ENCODE results near the gene MXRA8. TPM values are rescaled to one million over a fixed set of nuclear protein-coding genes. Genes with fewer than 3 reads are reported as not detected.

Gene MXRA8
- total RNA-seq, 2 donors from 2014 or later, result 0.42 to 1.0 TPM

Other genes with a start within 250 kb of the MXRA8 start
- 10 to 100 TPM; 13.4 to 17.1 TPM for gene C1orf159, start 242.5 kb downstream of the MXRA8 start, total RNA-seq
- gene TTLL10, start 184.7 kb downstream of the MXRA8 start, total RNA-seq, result 1 to 10 TPM in 1 of 2 donors, under 1 TPM in 1; 0.86 to 2.5 TPM
- 10 to 100 TPM; 47.9 to 80.4 TPM for gene TNFRSF18, start 152.0 kb downstream of the MXRA8 start, total RNA-seq
- gene TNFRSF4, start 144.4 kb downstream of the MXRA8 start, total RNA-seq, result 100 to 1,000 TPM in 1 of 2 donors, 10 to 100 TPM in 1; 94.7 to 127 TPM
- 100 to 1,000 TPM; 129 to 146 TPM for gene SDF4, start 126.6 kb downstream of the MXRA8 start, total RNA-seq
- gene B3GALT6, start 126.3 kb downstream of the MXRA8 start, total RNA-seq, result 1 to 10 TPM; 8.4 to 9.4 TPM
- 1 to 10 TPM in 1 of 2 donors, under 1 TPM in 1; 0.91 to 2.0 TPM for gene C1QTNF12, start 111.8 kb downstream of the MXRA8 start, total RNA-seq
- 10 to 100 TPM; 50.6 to 57.7 TPM for gene UBE2J2, start 84.7 kb downstream of the MXRA8 start, total RNA-seq
- gene SCNN1D, start 78.1 kb downstream of the MXRA8 start, total RNA-seq, result 1 to 10 TPM; 4.6 to 8.0 TPM
- gene ACAP3, start 50.6 kb downstream of the MXRA8 start, total RNA-seq, result 10 to 100 TPM; 63.5 to 66.2 TPM
- gene PUSL1, start 50.0 kb downstream of the MXRA8 start, total RNA-seq, result 10 to 100 TPM; 10.6 to 14.9 TPM
- gene INTS11, start 33.9 kb downstream of the MXRA8 start, total RNA-seq, result 100 to 1,000 TPM; 130 to 132 TPM
- 10 to 100 TPM; 14.3 to 15.7 TPM for gene CPTP, start 33.8 kb downstream of the MXRA8 start, total RNA-seq
- gene TAS1R3, start 27.3 kb downstream of the MXRA8 start, total RNA-seq, result under 1 TPM; 0.72 to 0.96 TPM
- 10 to 100 TPM; 41.0 to 45.8 TPM for gene DVL1, start 9.1 kb downstream of the MXRA8 start, total RNA-seq
- 10 to 100 TPM; 58.3 to 62.6 TPM for gene AURKAIP1, start 16.7 kb upstream of the MXRA8 start, total RNA-seq
- 100 to 1,000 TPM; 231 to 252 TPM for gene CCNL2, start 40.8 kb upstream of the MXRA8 start, total RNA-seq
- 10 to 100 TPM; 88.0 to 92.1 TPM for gene MRPL20, start 48.7 kb upstream of the MXRA8 start, total RNA-seq
- gene ANKRD65, start 62.7 kb upstream of the MXRA8 start, total RNA-seq, result not detected
- gene VWA1, start 77.1 kb upstream of the MXRA8 start, total RNA-seq, result not detected
- gene ATAD3C, start 91.1 kb upstream of the MXRA8 start, total RNA-seq, result 1 to 10 TPM in 1 of 2 donors, under 1 TPM in 1; 0.13 to 2.9 TPM
- gene ATAD3B, start 113.2 kb upstream of the MXRA8 start, total RNA-seq, result 10 to 100 TPM; 41.7 to 45.1 TPM
- gene ATAD3A, start 153.6 kb upstream of the MXRA8 start, total RNA-seq, result 10 to 100 TPM; 20.3 to 23.3 TPM
- under 1 TPM in 1 of 2 donors, not detected in 1; 0.44 TPM for gene TMEM240, start 182.1 kb upstream of the MXRA8 start, total RNA-seq
- gene SSU72, start 216.3 kb upstream of the MXRA8 start, total RNA-seq, result 100 to 1,000 TPM in 1 of 2 donors, 10 to 100 TPM in 1; 99.3 to 103 TPM
- 1 to 10 TPM; 3.3 to 3.4 TPM for gene FNDC10, start 241.6 kb upstream of the MXRA8 start, total RNA-seq

Data from T-helper 17 cell (primary cell).